Inferior parietal cortex (tissue), 1 donor: ENCODE results near the gene SIK2.

Experiments
- DNase-seq: peaks from one replicate; pipeline ENCODE4 v3.0.0-alpha.2; 2016; ENCODE audit errors: extremely low spot score

The SIK2 gene

GRCh38 chr11:111729831-111730311 lies 127.6 kb downstream of the SIK2 start:
- DNase-seq: no peak

GRCh38 chr11:111730871-111731591 lies 128.8 kb downstream of the SIK2 start:
- DNase-seq: no peak

- no peak for DNase-seq
Measured at GRCh38 chr11:111731821-111732220, 129.6 kb downstream of the SIK2 start.

- DNase-seq: no peak
Measured at GRCh38 chr11:111733016-111733415, 130.8 kb downstream of the SIK2 start.

DNA sequence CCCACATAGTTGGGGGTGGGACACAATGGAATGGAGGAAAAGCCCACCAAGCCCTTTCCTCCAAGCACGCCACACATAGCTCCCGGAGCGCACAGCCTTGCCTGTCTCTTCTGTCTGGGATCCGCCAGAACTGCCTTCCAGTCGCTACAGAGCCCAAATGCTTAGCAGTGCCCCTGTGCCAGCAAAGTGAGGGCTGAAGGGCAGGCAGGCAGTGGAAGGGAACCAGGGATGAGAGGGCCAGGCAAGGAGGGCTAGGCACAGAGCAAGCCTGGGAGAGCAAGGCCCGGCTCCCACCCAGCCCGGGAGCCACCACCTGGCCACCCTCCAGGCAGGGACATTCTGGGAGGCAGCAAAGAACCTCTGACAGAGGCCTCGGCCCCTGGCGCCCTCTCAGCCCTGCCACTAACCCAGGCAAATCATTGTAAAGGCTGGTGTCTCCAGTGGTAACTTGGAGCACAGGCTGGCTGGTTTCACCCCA lies 131.4 kb downstream of the SIK2 start:
- DNase-seq: no peak

- DNase-seq: no peak
Measured at GRCh38 chr11:111734101-111734953, 132.1 kb downstream of the SIK2 start.

DNA sequence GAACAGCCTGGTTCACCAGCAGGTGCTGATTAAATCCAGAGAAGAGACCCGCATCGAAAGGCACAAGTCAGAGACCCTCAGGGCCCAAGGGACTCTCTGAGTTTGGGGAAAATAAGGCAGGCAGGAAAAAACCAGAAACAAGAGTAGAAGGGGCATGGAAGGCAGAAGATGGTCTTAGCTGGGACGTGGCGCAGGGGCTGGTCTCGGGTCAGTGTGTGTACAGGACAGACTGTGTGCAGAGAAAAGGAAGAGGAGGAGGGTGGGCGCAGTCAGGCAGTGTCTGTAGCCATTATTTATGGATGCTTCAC lies 132.7 kb downstream of the SIK2 start:
- DNase-seq: no peak

DNA sequence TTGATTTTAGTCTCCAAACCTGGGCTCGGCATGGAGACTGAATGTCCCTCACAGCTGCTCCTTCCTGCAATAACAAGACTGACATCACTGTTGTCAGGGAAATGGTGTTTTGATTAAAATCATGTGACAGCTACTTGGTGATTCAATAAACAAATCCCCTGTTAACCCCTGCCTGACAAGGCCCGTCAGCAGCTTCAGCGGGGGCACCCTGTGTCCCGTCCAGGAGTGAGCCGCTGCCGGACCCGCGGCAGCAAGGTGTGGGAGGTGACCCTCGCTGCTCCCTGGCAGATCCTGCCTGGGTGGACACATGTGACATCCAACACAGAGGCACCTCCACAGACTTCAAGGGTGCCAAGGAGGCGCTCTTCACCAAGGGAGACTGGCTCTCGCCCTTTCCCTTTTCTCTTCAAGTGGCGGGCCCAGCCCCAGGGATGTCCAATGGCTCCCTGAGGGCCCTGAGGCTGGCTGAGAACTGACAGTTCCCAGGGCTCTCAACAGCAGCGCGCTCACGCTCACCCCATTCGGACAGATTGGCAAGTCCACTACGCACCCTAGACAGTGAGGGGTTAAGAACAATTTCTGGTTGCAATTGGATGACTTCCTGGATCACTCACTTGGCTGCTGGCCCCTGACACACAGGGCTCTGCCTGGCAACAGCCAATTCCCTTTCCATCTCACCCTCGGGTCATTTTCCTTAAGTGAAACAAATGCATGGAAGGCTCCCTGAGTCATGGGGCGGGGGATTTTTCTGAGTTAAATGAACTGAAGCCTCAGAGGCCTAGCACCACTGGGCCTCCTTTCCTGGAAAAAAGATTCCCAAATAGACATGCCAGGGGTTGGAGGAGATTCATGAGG lies 133.2 kb downstream of the SIK2 start:
- DNase-seq: peak; percentile 91

DNA sequence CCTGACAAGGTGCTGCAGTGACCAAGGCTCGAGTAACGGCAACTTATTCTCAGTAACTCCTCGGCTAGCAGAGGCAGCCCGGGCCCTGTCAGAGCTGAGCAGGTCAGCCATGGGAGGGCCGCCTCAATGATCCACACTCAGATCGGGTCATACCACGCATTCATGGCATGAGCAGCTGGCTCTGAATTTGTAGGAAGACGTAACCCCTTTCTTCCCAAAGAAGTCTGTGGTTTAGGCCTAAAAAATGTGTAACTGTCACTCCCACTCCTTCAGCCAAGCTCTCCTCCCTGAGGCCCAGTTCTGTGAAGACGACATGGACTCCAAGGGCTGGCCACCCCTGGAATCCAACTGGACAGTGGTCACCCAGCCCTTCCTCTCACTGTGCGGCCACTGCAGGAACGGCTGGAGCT lies 133.9 kb downstream of the SIK2 start:
- peak; percentile 59 for DNase-seq

DNA sequence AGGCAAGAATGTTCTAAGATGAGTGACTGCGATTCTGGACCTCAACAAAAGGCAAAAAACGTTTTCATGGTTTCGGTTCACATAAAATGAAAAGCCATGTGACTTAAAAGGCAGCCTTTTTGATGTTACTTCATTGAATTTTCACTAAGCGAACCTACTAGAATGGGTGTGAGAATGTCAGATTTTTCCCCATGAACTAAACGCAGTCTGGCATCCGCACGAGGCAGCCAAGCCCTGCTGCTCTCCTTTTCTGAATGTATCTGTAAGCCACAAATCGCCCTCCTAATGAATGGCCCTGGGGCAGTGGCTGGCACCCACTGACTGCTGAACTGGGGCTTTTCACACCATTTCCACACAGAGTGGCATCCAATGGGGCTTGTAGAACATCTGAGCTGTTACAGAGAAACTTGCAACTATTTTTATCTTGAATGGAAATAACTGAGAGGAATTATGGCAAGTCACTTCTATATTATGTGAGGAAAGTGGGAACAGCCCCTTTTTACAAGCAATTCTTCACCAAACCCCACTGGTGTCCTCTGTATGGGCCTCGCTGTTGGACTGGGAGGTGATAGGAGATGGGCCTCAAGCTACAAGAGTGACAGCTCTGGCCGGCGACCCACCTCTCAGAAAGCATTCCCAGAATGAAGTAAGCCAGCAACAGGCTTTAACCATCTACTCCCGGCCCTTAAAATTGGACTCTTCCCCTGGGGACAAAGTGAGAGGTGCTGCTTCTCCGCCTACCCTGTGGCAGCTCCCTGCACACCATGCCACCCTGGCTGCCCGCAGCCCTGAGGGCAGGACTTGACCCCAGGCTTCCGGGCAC lies 134.6 kb downstream of the SIK2 start:
- peak; percentile 72 for DNase-seq

GRCh38 chr11:111737444-111738210 lies 135.4 kb downstream of the SIK2 start:
- peak; percentile 84 for DNase-seq

GRCh38 chr11:111739299-111739698 lies 137.1 kb downstream of the SIK2 start:
- no peak for DNase-seq

DNA sequence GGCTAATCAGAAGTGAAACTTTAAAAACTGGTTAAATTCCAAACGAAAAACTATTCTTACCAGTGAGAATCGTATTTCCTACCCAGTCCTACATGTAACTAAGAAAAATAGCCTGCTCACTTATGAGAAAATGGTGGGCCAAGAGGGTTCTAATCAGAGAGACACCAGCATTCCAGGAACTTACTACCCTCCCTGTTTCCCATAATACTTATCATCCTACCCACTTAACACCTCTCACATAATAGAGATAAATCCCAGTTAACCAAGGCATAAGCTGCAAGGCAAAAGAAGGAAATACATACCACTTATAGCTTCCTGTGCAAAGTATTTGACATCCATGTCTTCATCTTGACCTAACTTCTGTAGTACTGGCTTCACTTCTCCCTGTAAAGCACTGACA lies 139.5 kb downstream of the SIK2 start:
- DNase-seq: no peak

DNA sequence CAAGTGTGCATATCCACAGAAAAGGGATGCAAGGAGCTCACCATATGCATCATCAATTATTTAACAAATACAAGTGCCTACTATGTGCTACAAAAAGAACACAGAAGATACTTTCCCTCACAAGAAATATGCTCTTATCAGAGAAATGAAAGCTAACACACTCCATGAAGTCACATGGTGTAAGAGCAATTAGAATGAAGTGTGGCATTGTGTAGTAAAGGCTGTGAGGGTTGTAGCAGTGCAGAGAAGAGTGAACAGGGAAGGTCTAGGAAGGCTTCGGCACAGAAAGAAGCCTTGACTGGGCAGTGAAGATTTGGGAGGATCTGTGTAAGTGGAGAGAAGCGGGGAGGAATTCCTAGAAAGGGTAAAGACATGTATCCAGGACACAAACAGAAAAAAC lies 141.5 kb downstream of the SIK2 start:
- DNase-seq: no peak

GRCh38 chr11:111745719-111746504 lies 143.7 kb downstream of the SIK2 start:
- no peak for DNase-seq

GRCh38 chr11:111748035-111748804 lies 146.0 kb downstream of the SIK2 start:
- DNase-seq: no peak

- no peak for DNase-seq
Measured at GRCh38 chr11:111749646-111750045, 147.4 kb downstream of the SIK2 start.

DNA sequence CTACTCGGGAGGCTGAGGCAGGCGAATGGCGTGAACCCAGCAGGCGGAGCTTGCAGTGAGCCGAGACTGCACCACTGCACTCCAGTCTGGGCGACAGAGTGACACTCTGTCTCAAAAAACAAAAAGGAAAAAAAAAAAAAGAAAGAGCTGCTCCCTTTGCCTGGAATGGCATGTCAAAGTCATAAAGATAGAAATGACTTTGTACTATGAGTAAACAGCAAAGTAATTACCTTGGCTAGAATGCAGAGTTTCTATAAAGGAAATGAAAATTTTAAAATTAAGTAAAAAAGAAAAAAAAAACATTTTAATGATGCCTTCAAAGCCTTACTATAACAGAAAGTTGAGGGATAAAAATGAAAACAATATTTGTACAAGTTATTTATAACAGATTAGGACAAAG lies 153.8 kb downstream of the SIK2 start:
- DNase-seq: no peak

DNA sequence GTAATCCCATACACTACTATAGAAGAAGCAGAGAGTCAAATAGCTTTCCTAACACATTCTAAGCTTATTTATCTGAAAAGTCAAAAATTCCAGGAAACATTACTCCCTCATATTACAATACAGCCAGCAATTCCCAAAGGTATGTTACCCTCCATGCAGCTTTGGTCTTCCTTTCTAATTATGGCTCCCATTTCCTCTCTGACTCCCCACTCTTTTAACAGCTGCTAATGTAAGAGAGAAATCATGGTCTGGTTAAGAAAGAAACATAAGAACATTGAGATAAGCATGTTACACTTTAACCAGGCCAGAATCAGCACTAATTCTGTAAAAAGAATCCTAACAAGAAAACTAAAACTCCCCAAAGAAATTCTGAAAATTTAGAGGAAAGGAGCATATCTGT lies 157.1 kb downstream of the SIK2 start:
- no peak for DNase-seq
